HepG2 (cell line): ENCODE results near the gene MOXD1.

Experiments used
- FOSL1 ChIP-seq: sonication (generic); formaldehyde crosslinking; IDR thresholded peaks from 2 replicates; pipeline ENCODE4 v1.9.0; 2021; ENCODE audit warnings: missing genetic modification reagents, borderline replicate concordance
- MBNL3 ChIP-seq: fragments of 250-450 bp; sonication (Bioruptor Pico); conservative IDR thresholded peaks from 2 replicates; pipeline ENCODE4 v1.8.0; 2022; ENCODE audit warnings: mild to moderate bottlenecking, inconsistent platforms
- SALL2 ChIP-seq: sonication (generic); formaldehyde crosslinking; IDR thresholded peaks from 2 replicates; pipeline ENCODE4 v1.8.1; 2023; ENCODE audit warnings: mild to moderate bottlenecking, missing genetic modification reagents, inconsistent platforms
- SATB2 ChIP-seq: sonication (generic); formaldehyde crosslinking; IDR thresholded peaks from 2 replicates; pipeline ENCODE4 v1.5.0; 2020; ENCODE audit warnings: missing genetic modification reagents
- ZNF354B ChIP-seq: sonication (generic); formaldehyde crosslinking; IDR thresholded peaks from 2 replicates; pipeline ENCODE4 v1.8.0; 2022; ENCODE audit warnings: mild to moderate bottlenecking, missing genetic modification reagents
- TF ChIP-seq, protein P1 (sequence below): sonication (generic); formaldehyde crosslinking; conservative IDR thresholded peaks from 2 replicates; pipeline ENCODE4 v1.8.0; 2022; ENCODE audit warnings: low read depth, missing genetic modification reagents

DNA sequence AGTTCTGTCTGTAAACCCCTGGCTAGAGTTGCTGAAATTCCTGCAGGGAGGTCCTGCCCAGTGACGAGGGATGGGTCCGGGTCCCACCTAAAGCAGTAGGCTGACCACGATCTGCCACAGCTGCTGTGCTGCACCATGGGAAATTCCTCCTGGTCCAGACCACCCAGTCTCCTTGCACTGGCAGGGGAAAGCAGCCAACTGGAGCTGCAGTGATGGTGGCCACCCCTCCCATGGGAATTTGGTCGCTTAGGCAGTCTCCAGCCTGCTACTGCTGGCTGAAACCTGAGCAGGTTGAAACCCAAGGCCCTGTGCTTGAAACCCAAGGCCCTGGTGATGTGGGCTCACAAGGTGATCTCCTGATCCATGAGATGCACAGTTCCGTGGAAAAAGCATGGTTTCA, 23.9 kb upstream of the MOXD1 start:
- no peak for TF ChIP-seq ZNF354B (CRISPR knock-in tag)
- no peak for TF ChIP-seq MBNL3 (CRISPR knock-in tag)
- TF ChIP-seq SALL2 (CRISPR knock-in tag), result no peak
- no peak for TF ChIP-seq SATB2 (CRISPR knock-in tag)
- TF ChIP-seq, protein P1, sequence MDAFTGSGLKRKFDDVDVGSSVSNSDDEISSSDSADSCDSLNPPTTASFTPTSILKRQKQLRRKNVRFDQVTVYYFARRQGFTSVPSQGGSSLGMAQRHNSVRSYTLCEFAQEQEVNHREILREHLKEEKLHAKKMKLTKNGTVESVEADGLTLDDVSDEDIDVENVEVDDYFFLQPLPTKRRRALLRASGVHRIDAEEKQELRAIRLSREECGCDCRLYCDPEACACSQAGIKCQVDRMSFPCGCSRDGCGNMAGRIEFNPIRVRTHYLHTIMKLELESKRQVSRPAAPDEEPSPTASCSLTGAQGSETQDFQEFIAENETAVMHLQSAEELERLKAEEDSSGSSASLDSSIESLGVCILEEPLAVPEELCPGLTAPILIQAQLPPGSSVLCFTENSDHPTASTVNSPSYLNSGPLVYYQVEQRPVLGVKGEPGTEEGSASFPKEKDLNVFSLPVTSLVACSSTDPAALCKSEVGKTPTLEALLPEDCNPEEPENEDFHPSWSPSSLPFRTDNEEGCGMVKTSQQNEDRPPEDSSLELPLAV (CRISPR knock-in tag), result no peak
- no peak for TF ChIP-seq FOSL1 (CRISPR knock-in tag)
